ENCODE results near the gene P2RX1.

DNA sequence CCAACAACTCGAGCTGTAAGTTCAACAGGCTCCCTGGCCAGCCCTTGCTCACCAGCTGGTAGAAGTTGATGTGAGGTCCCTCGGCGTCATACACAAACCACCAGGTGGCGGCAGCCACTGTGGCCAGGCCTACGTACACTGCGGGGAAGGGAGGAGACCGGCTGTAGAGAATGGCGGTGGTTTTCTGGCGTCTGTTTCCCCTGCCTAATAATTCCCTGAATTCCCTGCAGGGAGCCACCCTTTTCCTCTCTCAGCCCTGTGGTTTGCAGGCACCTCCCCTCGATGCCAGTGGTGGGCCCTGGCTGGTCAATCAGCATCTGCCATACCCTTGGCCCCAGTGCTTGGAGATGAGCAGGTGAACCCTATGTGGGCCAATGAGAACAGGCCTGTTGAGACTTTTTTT, 18.9 kb upstream of the P2RX1 start:
- TF ChIP-seq CTCF (IDR thresholded peaks at IDR 0.05; ENCODE audit: insufficient read depth, low read length, poor library complexity, severe bottlenecking) (peak; percentile 28), EZH2phosphoT487 (conservative IDR thresholded peaks at IDR 0.05; ENCODE audit: low read length) (no peak)
